Neural progenitor cell (in vitro differentiated cells): ENCODE data around the gene GNAQ. TPM values are rescaled to one million over a fixed set of nuclear protein-coding genes. Genes with fewer than 3 reads are reported as not detected.

Experiments
- DNase-seq: peaks from one replicate; pipeline ENCODE4 v3.0.0-alpha.2; 2016; ENCODE audit warnings: low spot score
- H2AFZ ChIP-seq: fragments of 200-600 bp; sonication (generic); replicated peaks from 2 replicates; pipeline ENCODE4 v1.6.1; 2016; ENCODE audit warnings: antibody characterized with exemption
- H3F3A ChIP-seq: fragments of 200-600 bp; sonication (generic); 2 replicates; pipeline ENCODE4 v1.6.1; 2016; ENCODE audit warnings: antibody characterized with exemption, low read depth
- H3K27ac ChIP-seq: fragments of 200-600 bp; sonication (generic); 2 replicates; pipeline ENCODE4 v1.5.1; 2016; ENCODE audit warnings: mild to moderate bottlenecking
- H3K27me3 ChIP-seq: fragments of 200-600 bp; sonication (generic); 2 replicates; pipeline ENCODE4 v1.6.1; 2016; ENCODE audit warnings: mild to moderate bottlenecking, moderate library complexity
- H3K36me3 ChIP-seq: fragments of 200-600 bp; sonication (generic); 2 replicates; pipeline ENCODE4 v1.5.1; 2016
- H3K4me1 ChIP-seq: fragments of 200-600 bp; sonication (generic); 2 replicates; pipeline ENCODE4 v1.6.1; 2016; ENCODE audit warnings: mixed run types
- H3K4me2 ChIP-seq: fragments of 200-600 bp; sonication (generic); 2 replicates; pipeline ENCODE4 v1.6.1; 2016
- H3K4me3 ChIP-seq: fragments of 200-600 bp; sonication (generic); 2 replicates; pipeline ENCODE4 v1.5.1; 2016
- H3K79me2 ChIP-seq: fragments of 200-600 bp; sonication (generic); 2 replicates; pipeline ENCODE4 v1.6.1; 2016; ENCODE audit warnings: low read depth
- H3K9ac ChIP-seq: fragments of 200-600 bp; sonication (generic); 2 replicates; pipeline ENCODE4 v1.6.1; 2016
- H3K9me3 ChIP-seq: fragments of 200-600 bp; sonication (generic); 2 replicates; pipeline ENCODE4 v1.5.1; 2016; ENCODE audit warnings: low read depth
- H4K20me1 ChIP-seq: fragments of 200-600 bp; sonication (generic); 2 replicates; pipeline ENCODE4 v1.6.1; 2016; ENCODE audit warnings: low read depth
- H3K27ac Mint-ChIP-seq: 3 replicates; pipeline ENCODE4 v1.8.0; 2021; ENCODE audit warnings: mixed read lengths
- H3K27me3 Mint-ChIP-seq: 2 replicates; pipeline ENCODE4 v1.8.0; 2022; ENCODE audit warnings: low read depth, mild to moderate bottlenecking, inconsistent platforms, moderate library complexity, mixed read lengths; ENCODE audit not compliant: insufficient read depth
- H3K36me3 Mint-ChIP-seq: 3 replicates; pipeline ENCODE4 v1.8.0; 2021; ENCODE audit warnings: mixed read lengths
- H3K4me1 Mint-ChIP-seq: 3 replicates; pipeline ENCODE4 v1.8.0; 2021; ENCODE audit warnings: mixed read lengths
- H3K4me3 Mint-ChIP-seq: 3 replicates; pipeline ENCODE4 v1.8.0; 2021; ENCODE audit warnings: mild to moderate bottlenecking, moderate library complexity, mixed read lengths
- H3K9me3 Mint-ChIP-seq: 3 replicates; pipeline ENCODE4 v1.8.0; 2020; ENCODE audit warnings: mixed read lengths
- CTCF ChIP-seq: fragments of 200-600 bp; sonication (generic); IDR thresholded peaks from 2 replicates; pipeline ENCODE4 v1.5.1; 2017; ENCODE audit warnings: antibody characterized with exemption, mild to moderate bottlenecking
- EZH2 ChIP-seq: fragments of 200-600 bp; sonication (generic); IDR thresholded peaks from 2 replicates; pipeline ENCODE4 v1.6.1; 2017; ENCODE audit warnings: antibody characterized with exemption, mild to moderate bottlenecking, moderate library complexity
- EZH2phosphoT487 ChIP-seq: fragments of 200-600 bp; sonication (generic); IDR thresholded peaks from 2 replicates; pipeline ENCODE4 v1.6.1; 2017; ENCODE audit warnings: antibody characterized with exemption
- total RNA-seq: library from RNA; depleted of rRNA; stranded (reverse); fragments of >200 nt; gene quantifications from 2 replicates; pipeline ENCODE4 v1.2.3, GENCODE V29; 2015; ENCODE audit warnings: low replicate concordance

GNAQ gene
- total RNA-seq, 1 donor from 2014 or later = 87.9 TPM

- H3K9ac ChIP-seq = no peak overlapping the region
- no peaks in the 10 kb centered on the region for H3K9me3 ChIP-seq
- H4K20me1 ChIP-seq = no peaks in the 10 kb centered on the region
- H3K36me3 ChIP-seq = no peaks in the 10 kb centered on the region
- no peak overlapping the region for H3K4me2 ChIP-seq
- DNase-seq = no peak
- H3K79me2 ChIP-seq = peaks cover 20% of the 10 kb centered on the region
- Mint-ChIP-seq H3K27me3 (no peaks in the 10 kb centered on the region), H3K36me3 (peaks cover 11% of the 10 kb centered on the region), H3K9me3 (no peaks in the 10 kb centered on the region), H3K4me1 (peaks cover 2% of the 10 kb centered on the region), H3K27ac (no peak overlapping the region), H3K4me3 (no peak overlapping the region)
- H3K4me3 ChIP-seq = no peak overlapping the region
- no peak overlapping the region for H2AFZ ChIP-seq
- H3K27ac ChIP-seq = no peak overlapping the region
- H3F3A ChIP-seq = no peaks in the 10 kb centered on the region
- H3K4me1 ChIP-seq = no peaks in the 10 kb centered on the region
- H3K27me3 ChIP-seq = no peaks in the 10 kb centered on the region
- TF ChIP-seq EZH2 (no peak), CTCF (no peak), EZH2phosphoT487 (no peak)
Measured at GRCh38 chr9:77854258-77854915, 177.2 kb downstream of the GNAQ start.

- Histone ChIP-seq H3K27ac (no peak overlapping the region), H3K9me3 (no peaks in the 10 kb centered on the region), H3F3A (no peaks in the 10 kb centered on the region), H3K9ac (no peak overlapping the region), H4K20me1 (peaks cover 5% of the 10 kb centered on the region), H2AFZ (no peak overlapping the region), H3K27me3 (no peaks in the 10 kb centered on the region), H3K4me2 (no peak overlapping the region), H3K36me3 (no peaks in the 10 kb centered on the region), H3K79me2 (peaks cover 20% of the 10 kb centered on the region), H3K4me3 (no peak overlapping the region), H3K4me1 (peaks cover under 1% of the 10 kb centered on the region)
- Mint-ChIP-seq H3K36me3 (peaks cover 8% of the 10 kb centered on the region), H3K4me1 (peaks cover 6% of the 10 kb centered on the region), H3K4me3 (no peak overlapping the region), H3K27me3 (no peaks in the 10 kb centered on the region), H3K27ac (no peak overlapping the region), H3K9me3 (no peaks in the 10 kb centered on the region)
- no peak for DNase-seq
- TF ChIP-seq EZH2 = no peak
- no peak for TF ChIP-seq CTCF
- no peak for TF ChIP-seq EZH2phosphoT487
Measured at GRCh38 chr9:77853716-77854115, 177.9 kb downstream of the GNAQ start.

GRCh38 chr9:77851882-77852595 is 179.6 kb downstream of the GNAQ start:
- Mint-ChIP-seq H3K27me3 (peaks cover 2% of the 10 kb centered on the region), H3K4me3 (no peak overlapping the region), H3K36me3 (peaks cover 2% of the 10 kb centered on the region), H3K4me1 (peaks cover 20% of the 10 kb centered on the region), H3K27ac (no peak overlapping the region), H3K9me3 (no peaks in the 10 kb centered on the region)
- Histone ChIP-seq H3F3A (no peaks in the 10 kb centered on the region), H3K4me3 (no peak overlapping the region), H3K36me3 (no peaks in the 10 kb centered on the region), H3K79me2 (peaks cover 26% of the 10 kb centered on the region), H3K4me2 (no peak overlapping the region), H4K20me1 (peaks cover 16% of the 10 kb centered on the region), H3K9me3 (no peaks in the 10 kb centered on the region), H2AFZ (no peak overlapping the region), H3K9ac (no peak overlapping the region), H3K27ac (no peak overlapping the region), H3K4me1 (peaks cover 15% of the 10 kb centered on the region), H3K27me3 (no peaks in the 10 kb centered on the region)
- TF ChIP-seq EZH2phosphoT487 (no peak), EZH2 (no peak), CTCF (no peak)
- DNase-seq = no peak
